H1 (cell line): ENCODE data around the gene MADD. TPM values are rescaled to one million over a fixed set of nuclear protein-coding genes. Genes with fewer than 3 reads are reported as not detected.

Experiments
- CHD7 ChIP-seq: fragments of 300-600 bp; sonication (generic); IDR thresholded peaks from 2 replicates; pipeline ENCODE4 v1.7.1; 2012; ENCODE audit warnings: low read length, moderate library complexity, mild to moderate bottlenecking, inconsistent platforms; ENCODE audit not compliant: insufficient replicate concordance
- EZH2 ChIP-seq: fragments of 200-600 bp; sonication (generic); IDR thresholded peaks from 2 replicates; pipeline ENCODE4 v1.7.1; 2012; ENCODE audit warnings: low read depth, mild to moderate bottlenecking, moderate library complexity, low read length, inconsistent platforms; ENCODE audit not compliant: severe bottlenecking
- HDAC2 ChIP-seq, 2 experiments: fragments of 300-600 bp in 1 of 2; sonication (generic) in 1 of 2; IDR thresholded peaks; 2 replicates each; pipeline ENCODE4 v1.6.1; 2011 to 2012; ENCODE audit warnings: low read depth in 2 of 2, low read length in 2 of 2, mild to moderate bottlenecking in 2 of 2, moderate library complexity in 2 of 2, borderline replicate concordance in 1 of 2, inconsistent platforms in 1 of 2
- KDM5A ChIP-seq: fragments of 200-600 bp; IDR thresholded peaks from 2 replicates; pipeline ENCODE4 v1.7.1; 2012; ENCODE audit warnings: mild to moderate bottlenecking, low read length, inconsistent platforms, mixed read lengths
- NRF1 ChIP-seq: IDR thresholded peaks from 2 replicates; pipeline ENCODE4 v1.6.1; 2011; ENCODE audit warnings: mild to moderate bottlenecking, low read depth, low read length, improper control_type of control experiment
- SAP30 ChIP-seq: fragments of 300-600 bp; sonication (generic); IDR thresholded peaks from 2 replicates; pipeline ENCODE4 v1.7.1; 2012; ENCODE audit warnings: low read length, moderate library complexity, mild to moderate bottlenecking, inconsistent platforms; ENCODE audit not compliant: insufficient read depth, insufficient replicate concordance
- TAF7 ChIP-seq: optimal IDR thresholded peaks from 2 replicates; pipeline ENCODE3; 2011; ENCODE audit warnings: low read depth, mild to moderate bottlenecking, inconsistent platforms, low read length, moderate library complexity, borderline replicate concordance
- polyA plus RNA-seq, 7 experiments: library from polyadenylated mRNA; depleted of rRNA in 3 of 7; stranded (reverse) in 5 of 7; unstranded in 2 of 7; fragments of >200 nt in 5 of 7; fragments of 200-250 nt in 2 of 7; gene quantifications; 1 replicate in 5 of 7; 2 replicates in 1 of 7; 4 replicates in 1 of 7; pipeline versions ENCODE4 v1.2.1 to v1.2.3, GENCODE V29; 2011 to 2013; ENCODE audit warnings: missing spikeins in 2 of 7, mixed read lengths in 2 of 7
- total RNA-seq: library from RNA; stranded (reverse); fragmentation: NEBNext Ultra II Directional; extraction: Animal tissue kit (Norgen Biotek cat#: 25700); gene quantifications from 2 replicates; pipeline ENCODE4 v1.2.1, GENCODE V29; 2021
- TF ChIP-seq, protein P1 (sequence below): IDR thresholded peaks from 2 replicates; pipeline ENCODE4 v1.6.1; 2011; ENCODE audit warnings: low read length, improper control_type of control experiment

The MADD gene
- total and polyA plus RNA-seq, 2 of the 8 experiments (the other 6 are each of a cell fraction or from before 2014, with no cell fraction given) = 32.5 to 45.4 TPM

DNA sequence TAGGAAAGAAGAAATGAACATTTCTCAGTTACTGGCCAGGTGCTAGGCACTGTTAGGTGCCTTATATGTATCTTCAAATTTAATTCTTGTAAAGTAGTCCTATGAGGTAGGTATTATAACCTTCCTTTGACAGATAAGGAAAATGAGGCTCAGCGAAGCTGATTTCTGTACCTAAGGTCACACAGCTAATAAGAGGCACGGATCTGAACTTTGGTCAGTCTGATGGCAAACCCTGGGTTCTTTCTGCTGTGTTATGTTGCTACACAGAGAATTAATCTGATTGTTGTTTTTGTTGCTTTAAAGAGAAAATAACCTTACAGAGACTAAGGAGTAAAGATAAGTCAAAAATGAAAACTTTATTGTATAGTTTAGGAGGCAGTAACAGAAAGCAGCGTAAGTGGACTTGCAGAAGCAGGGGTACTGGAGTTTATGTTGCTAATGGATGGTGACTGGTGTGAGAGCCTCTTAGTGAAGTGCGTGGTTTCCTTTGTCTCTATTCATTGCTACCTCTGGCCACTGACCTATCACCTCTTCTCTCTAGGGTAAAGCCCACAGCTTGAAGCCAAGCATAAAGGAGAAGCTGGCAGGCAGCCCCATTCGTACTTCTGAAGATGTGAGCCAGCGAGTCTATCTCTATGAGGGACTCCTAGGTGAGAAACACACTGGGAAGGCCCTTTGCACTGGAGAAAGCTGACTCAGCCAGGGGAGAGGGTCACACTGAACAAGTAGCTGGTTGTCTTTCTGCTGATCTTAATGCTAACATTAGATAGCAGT, 38.3 kb downstream of the MADD start (continued):
- TF ChIP-seq CHD7 (no peak), EZH2 (no peak), TAF7 (no peak), SAP30 (no peak), HDAC2 (IDR thresholded peaks at IDR 0.05; ENCODE audit: borderline replicate concordance in 1 of 2, low read depth in 2 of 2, low read length in 2 of 2) (no peak), KDM5A (no peak), NRF1 (no peak)
- TF ChIP-seq, protein P1, sequence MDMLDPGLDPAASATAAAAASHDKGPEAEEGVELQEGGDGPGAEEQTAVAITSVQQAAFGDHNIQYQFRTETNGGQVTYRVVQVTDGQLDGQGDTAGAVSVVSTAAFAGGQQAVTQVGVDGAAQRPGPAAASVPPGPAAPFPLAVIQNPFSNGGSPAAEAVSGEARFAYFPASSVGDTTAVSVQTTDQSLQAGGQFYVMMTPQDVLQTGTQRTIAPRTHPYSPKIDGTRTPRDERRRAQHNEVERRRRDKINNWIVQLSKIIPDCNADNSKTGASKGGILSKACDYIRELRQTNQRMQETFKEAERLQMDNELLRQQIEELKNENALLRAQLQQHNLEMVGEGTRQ = no peak
